Neuronal stem cell (in vitro differentiated cells): ENCODE measurements around the gene ADCY9.

Source experiments
- DNase-seq: peaks from one replicate; pipeline ENCODE4 v3.0.0-alpha.2; 2013; ENCODE audit warnings: low spot score
- H2AFZ ChIP-seq: one replicate; pipeline ENCODE4 v1.6.1; 2013; ENCODE audit warnings: mild to moderate bottlenecking, low read length, inconsistent platforms
- H2AK5ac ChIP-seq: 2 replicates; pipeline ENCODE4 v1.6.1; 2013; ENCODE audit warnings: low read depth, mild to moderate bottlenecking, inconsistent platforms, low read length, moderate library complexity, mixed read lengths
- H2BK120ac ChIP-seq: 2 replicates; pipeline ENCODE4 v1.6.1; 2013; ENCODE audit warnings: low read depth, mild to moderate bottlenecking, inconsistent platforms, low read length, moderate library complexity, mixed read lengths
- H2BK12ac ChIP-seq: one replicate; pipeline ENCODE4 v1.6.1; 2013; ENCODE audit warnings: low read length, inconsistent platforms
- H2BK15ac ChIP-seq: 2 replicates; pipeline ENCODE4 v1.6.1; 2013; ENCODE audit warnings: mild to moderate bottlenecking, low read length, inconsistent platforms, mixed read lengths
- H2BK5ac ChIP-seq: one replicate; pipeline ENCODE4 v1.6.1; 2013; ENCODE audit warnings: inconsistent platforms, mild to moderate bottlenecking, low read length, moderate library complexity
- H3K14ac ChIP-seq: one replicate; pipeline ENCODE4 v1.6.1; 2013; ENCODE audit warnings: low read length, inconsistent platforms
- H3K18ac ChIP-seq: 2 replicates; pipeline ENCODE4 v1.6.1; 2013; ENCODE audit warnings: low read length, inconsistent platforms
- H3K23ac ChIP-seq: 2 replicates; pipeline ENCODE4 v1.6.1; 2013; ENCODE audit warnings: low read depth, mild to moderate bottlenecking, mixed read lengths, low read length, inconsistent platforms; ENCODE audit not compliant: poor library complexity
- H3K27ac ChIP-seq: replicated peaks from 3 replicates; pipeline ENCODE4 v1.5.1; 2013; ENCODE audit warnings: low read length, inconsistent platforms
- H3K27me3 ChIP-seq, 3 experiments: 2 replicates each; pipeline ENCODE4 v1.6.1; 2013; ENCODE audit warnings: low read length in 3 of 3, mild to moderate bottlenecking in 2 of 3, inconsistent platforms in 1 of 3, low read depth in 1 of 3, mixed read lengths in 1 of 3, moderate library complexity in 1 of 3; ENCODE audit not compliant: control insufficient read depth in 3 of 3, insufficient read depth in 3 of 3
- H3K36me3 ChIP-seq, 2 donors: replicated peaks in 1 of 2; 2 replicates each; pipeline ENCODE4 v1.6.1; 2013; ENCODE audit warnings: low read length in 2 of 2; ENCODE audit not compliant: control insufficient read depth in 2 of 2, insufficient read depth in 2 of 2
- H3K4ac ChIP-seq: 2 replicates; pipeline ENCODE4 v1.6.1; 2013; ENCODE audit warnings: inconsistent platforms, mild to moderate bottlenecking, low read length, moderate library complexity
- H3K4me1 ChIP-seq, 2 donors: 1 replicate in 1 of 2; 2 replicates in 1 of 2; pipeline ENCODE4 v1.6.1; 2013; ENCODE audit warnings: low read length in 2 of 2, low read depth in 1 of 2; ENCODE audit not compliant: control insufficient read depth in 2 of 2, insufficient read depth in 1 of 2
- H3K4me2 ChIP-seq: one replicate; pipeline ENCODE4 v1.6.1; 2013; ENCODE audit warnings: mild to moderate bottlenecking, low read length, inconsistent platforms; ENCODE audit not compliant: insufficient read depth, poor library complexity, severe bottlenecking
- H3K4me3 ChIP-seq, 2 donors: 2 replicates each; pipeline ENCODE4 v1.5.1; 2013; ENCODE audit warnings: low read length in 2 of 2, mild to moderate bottlenecking in 2 of 2, inconsistent platforms in 1 of 2, moderate library complexity in 1 of 2
- H3K79me1 ChIP-seq: one replicate; pipeline ENCODE4 v1.6.1; 2013; ENCODE audit warnings: low read depth, mild to moderate bottlenecking, inconsistent platforms, low read length, moderate library complexity
- H3K9ac ChIP-seq: one replicate; pipeline ENCODE4 v1.6.1; 2013; ENCODE audit warnings: mild to moderate bottlenecking, low read depth, low read length, inconsistent platforms; ENCODE audit not compliant: poor library complexity
- H3K9me3 ChIP-seq, 2 donors: replicated peaks in 1 of 2; 2 replicates each; pipeline versions ENCODE3 to v1.6.1; 2013; ENCODE audit warnings: low read length in 2 of 2, mild to moderate bottlenecking in 2 of 2, inconsistent platforms in 1 of 2, low read depth in 1 of 2, mixed read lengths in 1 of 2, moderate library complexity in 1 of 2; ENCODE audit not compliant: control insufficient read depth in 2 of 2, insufficient read depth in 1 of 2
- H4K8ac ChIP-seq: one replicate; pipeline ENCODE4 v1.6.1; 2013; ENCODE audit warnings: low read depth, mild to moderate bottlenecking, inconsistent platforms, low read length, moderate library complexity
- H4K91ac ChIP-seq: one replicate; pipeline ENCODE4 v1.6.1; 2013; ENCODE audit warnings: low read length, low read depth, mild to moderate bottlenecking, inconsistent platforms; ENCODE audit not compliant: poor library complexity
- WGBS, 2 donors: extraction: QIAGEN DNeasy Blood & Tissue Kit; methylation state at CpG; one replicate each; pipeline ENCODE4 v1.1.7; 2013; ENCODE audit warnings: missing lambda C conversion rate in 2 of 2, mixed read lengths in 1 of 2; ENCODE audit not compliant: insufficient read length in 2 of 2, insufficient replicate concordance in 1 of 2; ENCODE audit errors: extremely low coverage in 2 of 2; 5-methylcytosine and 5-hydroxymethylcytosine counted together

ADCY9 gene

DNA sequence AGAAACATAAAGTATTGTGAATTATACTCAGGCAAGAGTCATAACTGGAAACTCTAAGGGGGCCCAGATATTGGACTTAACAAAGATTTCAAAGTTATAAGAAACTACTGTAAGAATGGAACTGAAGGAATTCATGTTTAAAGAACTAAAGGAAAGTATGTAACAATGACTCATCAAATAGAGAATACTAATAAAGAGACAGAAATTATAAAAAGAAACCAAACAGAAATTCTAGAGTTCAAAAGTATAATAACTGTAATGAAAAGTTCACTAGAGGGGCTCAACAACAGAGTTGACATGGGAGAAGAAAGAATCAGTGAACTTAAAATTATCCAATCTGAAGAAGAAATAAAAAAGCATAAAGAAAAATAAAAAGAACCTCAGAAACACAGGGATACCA is 55.4 kb downstream of the ADCY9 start:
- H3K4me1 ChIP-seq = no peaks in the 10 kb centered on the region
- peaks cover 1% of the 10 kb centered on the region for H3K79me1 ChIP-seq
- H3K14ac ChIP-seq = no peak overlapping the region
- no peak overlapping the region for H2BK12ac ChIP-seq
- no peak overlapping the region for H3K23ac ChIP-seq
- H3K18ac ChIP-seq = no peak overlapping the region
- H4K91ac ChIP-seq = no peak overlapping the region
- H3K4me2 ChIP-seq = no peak overlapping the region
- no peak for DNase-seq
- H2BK5ac ChIP-seq = no peak overlapping the region
- peaks cover 0 to 21% of the 10 kb centered on the region in 2 donors for H3K9me3 ChIP-seq
- H4K8ac ChIP-seq = no peak overlapping the region
- H2BK120ac ChIP-seq = no peak overlapping the region
- no peak overlapping the region for H3K4me3 ChIP-seq
- H3K9ac ChIP-seq = no peak overlapping the region
- H3K4ac ChIP-seq = no peak overlapping the region
- H2AFZ ChIP-seq = no peak overlapping the region
- no peaks in the 10 kb centered on the region for H3K36me3 ChIP-seq
- no peak overlapping the region for H3K27ac ChIP-seq
- H2AK5ac ChIP-seq = no peak overlapping the region
- no peaks in the 10 kb centered on the region for H3K27me3 ChIP-seq
- no peak overlapping the region for H2BK15ac ChIP-seq

DNA sequence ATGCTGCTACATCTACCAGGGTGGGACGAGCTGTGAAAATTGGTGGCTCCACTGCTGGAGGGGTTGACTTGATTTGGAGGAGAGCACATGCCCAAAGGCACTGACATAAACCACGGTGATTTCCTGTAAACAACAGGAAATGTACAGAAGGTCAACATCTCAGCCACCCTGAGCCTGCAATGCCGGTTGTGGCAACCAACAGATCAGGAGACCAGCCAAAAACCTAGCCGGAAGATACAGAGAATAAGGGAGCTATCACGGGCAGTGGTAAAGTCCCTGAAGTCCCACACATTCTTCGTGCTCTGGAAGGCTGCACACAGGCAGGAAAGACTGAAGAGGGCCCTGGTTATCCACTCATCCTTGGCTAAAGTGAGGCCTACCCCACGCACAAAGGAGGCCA is 56.2 kb downstream of the ADCY9 start:
- Histone ChIP-seq H3K4ac (no peak overlapping the region), H2BK15ac (no peak overlapping the region), H3K9ac (no peak overlapping the region), H3K18ac (no peak overlapping the region), H2BK5ac (no peak overlapping the region), H3K4me1 (no peaks in the 10 kb centered on the region), H3K27me3 (no peaks in the 10 kb centered on the region), H3K79me1 (peaks cover 1% of the 10 kb centered on the region), H2AK5ac (no peak overlapping the region), H2BK120ac (no peak overlapping the region), H3K23ac (no peak overlapping the region), H3K27ac (no peak overlapping the region), H3K36me3 (no peaks in the 10 kb centered on the region), H3K4me2 (no peak overlapping the region), H2BK12ac (no peak overlapping the region), H3K14ac (no peak overlapping the region), H3K4me3 (no peak overlapping the region), H4K91ac (no peak overlapping the region), H4K8ac (no peak overlapping the region), H3K9me3 (peaks cover 0 to 21% of the 10 kb centered on the region in 2 donors), H2AFZ (no peak overlapping the region)
- WGBS, 2 donors = no CpG with 5 or more reads among the region's 7 CpGs
- no peak for DNase-seq

DNA sequence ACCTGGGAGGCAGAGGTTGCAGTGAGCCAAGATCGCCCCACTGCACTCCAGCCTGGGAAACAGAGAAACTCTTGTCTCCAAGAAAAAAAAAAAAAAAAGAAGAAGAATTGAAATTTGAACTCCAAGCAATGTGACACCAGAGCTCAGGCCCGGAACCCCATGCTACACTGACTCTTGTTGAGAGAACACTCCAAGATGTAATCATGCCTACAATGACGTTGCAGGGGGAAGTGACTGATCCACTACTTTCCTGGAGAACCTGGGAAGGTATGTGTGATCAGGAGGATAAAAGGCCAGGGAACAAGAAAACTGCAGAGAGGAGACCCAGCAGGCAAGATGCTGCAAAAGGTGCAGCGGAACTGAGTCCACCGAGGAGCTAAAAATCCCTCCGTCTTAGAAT is 57.9 kb downstream of the ADCY9 start:
- Histone ChIP-seq H3K27me3 (no peaks in the 10 kb centered on the region), H3K18ac (no peak overlapping the region)

DNA sequence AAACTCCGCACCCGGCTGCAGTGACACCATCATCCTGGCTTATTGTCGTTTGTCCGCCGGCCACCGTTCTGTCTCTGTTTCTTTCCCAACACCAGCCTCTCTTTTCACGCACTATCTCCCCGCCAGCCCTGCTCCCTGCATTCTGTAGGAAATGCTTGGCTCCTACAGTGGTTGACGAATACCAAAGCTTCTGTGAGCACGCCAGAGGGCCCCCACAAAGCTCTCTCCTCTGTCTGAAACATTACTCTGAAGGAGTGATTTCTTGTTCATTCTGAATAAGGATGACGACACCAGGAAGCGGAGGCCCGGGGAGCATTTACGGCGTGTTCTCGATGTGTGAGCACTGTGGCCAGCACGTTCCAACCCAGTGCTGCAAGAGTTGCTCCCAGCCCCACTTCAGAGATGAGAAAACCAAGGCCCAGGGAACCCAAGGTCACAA is 58.8 kb downstream of the ADCY9 start:
- H3K18ac ChIP-seq = no peak overlapping the region
- no peak overlapping the region for H2AFZ ChIP-seq
- no peak overlapping the region for H3K14ac ChIP-seq
- H3K9me3 ChIP-seq = peaks cover 0 to 17% of the 10 kb centered on the region in 2 donors
- no peak for DNase-seq
- no peak overlapping the region for H2BK12ac ChIP-seq
- no peak overlapping the region for H3K9ac ChIP-seq
- H2AK5ac ChIP-seq = no peak overlapping the region
- peaks cover 1% of the 10 kb centered on the region for H3K79me1 ChIP-seq
- no peak overlapping the region for H3K4me3 ChIP-seq
- peaks cover 0 to 11% of the 10 kb centered on the region in 2 donors for H3K4me1 ChIP-seq
- H3K27ac ChIP-seq = no peak overlapping the region
- no peak overlapping the region for H3K4ac ChIP-seq
- no peak overlapping the region for H4K91ac ChIP-seq
- H2BK5ac ChIP-seq = no peak overlapping the region
- H3K23ac ChIP-seq = no peak overlapping the region
- no peak overlapping the region for H2BK15ac ChIP-seq
- no peak overlapping the region for H3K4me2 ChIP-seq
- no peak overlapping the region for H2BK120ac ChIP-seq
- no peaks in the 10 kb centered on the region for H3K36me3 ChIP-seq
- H3K27me3 ChIP-seq = no peaks in the 10 kb centered on the region
- H4K8ac ChIP-seq = no peak overlapping the region
- WGBS, 2 donors = no CpG with 5 or more reads among the region's 17 CpGs

More for the DNA sequence above, 57.9 kb downstream of the ADCY9 start:
- no peak overlapping the region for H3K23ac ChIP-seq
- H3K27ac ChIP-seq = no peak overlapping the region
- H2AFZ ChIP-seq = no peak overlapping the region
- peaks cover 0 to 2% of the 10 kb centered on the region in 2 donors for H3K4me1 ChIP-seq
- no peak overlapping the region for H2AK5ac ChIP-seq
- H3K79me1 ChIP-seq = peaks cover 1% of the 10 kb centered on the region
- no peak overlapping the region for H4K91ac ChIP-seq
- no peak overlapping the region for H3K4me2 ChIP-seq
- no peak overlapping the region for H3K4ac ChIP-seq
- H4K8ac ChIP-seq = no peak overlapping the region
- no peak overlapping the region for H2BK5ac ChIP-seq
- H3K9me3 ChIP-seq = peaks cover 0 to 17% of the 10 kb centered on the region in 2 donors
- no peaks in the 10 kb centered on the region for H3K36me3 ChIP-seq
- no peak overlapping the region for H3K14ac ChIP-seq
- H2BK12ac ChIP-seq = no peak overlapping the region
- H2BK15ac ChIP-seq = no peak overlapping the region
- no peak for DNase-seq
- H3K4me3 ChIP-seq = no peak overlapping the region
- no peak overlapping the region for H3K9ac ChIP-seq
- no peak overlapping the region for H2BK120ac ChIP-seq
- no CpG with 5 or more reads among the region's 6 CpGs for WGBS, 2 donors
